GM12878 (cell line): ENCODE measurements around the gene TOM1L2.

Source experiments
- CBX5 ChIP-seq: sonication (generic); IDR thresholded peaks from 2 replicates; pipeline ENCODE4 v1.6.1; 2016; ENCODE audit warnings: low read depth, moderate library complexity, mild to moderate bottlenecking, inconsistent platforms
- CHD2 ChIP-seq: IDR thresholded peaks from 2 replicates; pipeline ENCODE4 v1.6.1; 2011; ENCODE audit warnings: low read depth, low read length, improper control_type of control experiment, borderline replicate concordance
- CHD4 ChIP-seq: fragments of 200-600 bp; sonication (generic); IDR thresholded peaks from 2 replicates; pipeline ENCODE4 v1.6.1; 2016; ENCODE audit warnings: mild to moderate bottlenecking
- EP300 ChIP-seq, 2 experiments: fragments of 150-350 bp in 1 of 2; IDR thresholded peaks; 2 replicates each; pipeline ENCODE4 v1.6.1; 2011 to 2012; ENCODE audit warnings: low read depth in 2 of 2, low read length in 2 of 2, borderline replicate concordance in 1 of 2, improper control_type of control experiment in 1 of 2, inconsistent platforms in 1 of 2; ENCODE audit not compliant: control insufficient read depth in 1 of 2
- JUNB ChIP-seq: IDR thresholded peaks from 2 replicates; pipeline ENCODE4 v1.6.1; 2016; ENCODE audit warnings: antibody characterized with exemption, mild to moderate bottlenecking
- NBN ChIP-seq: fragments of 450-650 bp; IDR thresholded peaks from 2 replicates; pipeline ENCODE4 v1.6.1; 2016
- POLR2AphosphoS5 ChIP-seq: IDR thresholded peaks from 2 replicates; pipeline ENCODE4 v1.6.1; 2011; ENCODE audit warnings: mild to moderate bottlenecking, low read length, inconsistent platforms
- SIN3A ChIP-seq: IDR thresholded peaks from 2 replicates; pipeline ENCODE4 v1.6.1; 2012; ENCODE audit warnings: low read depth, low read length, improper control_type of control experiment
- SIX5 ChIP-seq: IDR thresholded peaks from 2 replicates; pipeline ENCODE4 v1.6.1; 2011; ENCODE audit warnings: mild to moderate bottlenecking, low read depth, low read length, moderate library complexity; ENCODE audit not compliant: severe bottlenecking
- SRF ChIP-seq, 2 experiments: IDR thresholded peaks; 2 replicates each; pipeline ENCODE4 v1.6.1; 2011; ENCODE audit warnings: low read depth in 2 of 2, low read length in 2 of 2, mild to moderate bottlenecking in 1 of 2, moderate library complexity in 1 of 2
- ZNF274 ChIP-seq: IDR thresholded peaks from one replicate; pipeline ENCODE4 v1.8.0; 2011; ENCODE audit not compliant: insufficient read length, insufficient read depth
- ZZZ3 ChIP-seq: IDR thresholded peaks from 2 replicates; pipeline ENCODE4 v1.6.1; 2011; ENCODE audit warnings: low read depth; ENCODE audit not compliant: control insufficient read depth, insufficient read length
- TF ChIP-seq, protein P1 (sequence below), 3 experiments: IDR thresholded peaks in 2 of 3; conservative IDR thresholded peaks in 1 of 3; 2 replicates each; pipeline ENCODE4 v1.5.1; 2011; ENCODE audit warnings: low read depth in 3 of 3, low read length in 3 of 3, mild to moderate bottlenecking in 3 of 3, control low read depth in 2 of 3, moderate library complexity in 2 of 3, inconsistent platforms in 1 of 3, mixed read lengths in 1 of 3; ENCODE audit not compliant: control insufficient read depth in 2 of 3, insufficient read depth in 1 of 3; ENCODE audit errors: extremely low read depth in 1 of 3
- TF ChIP-seq, protein P2 (sequence below): IDR thresholded peaks from 2 replicates; pipeline ENCODE4 v1.6.1; 2011; ENCODE audit warnings: low read depth, low read length, improper control_type of control experiment, borderline replicate concordance

DNA sequence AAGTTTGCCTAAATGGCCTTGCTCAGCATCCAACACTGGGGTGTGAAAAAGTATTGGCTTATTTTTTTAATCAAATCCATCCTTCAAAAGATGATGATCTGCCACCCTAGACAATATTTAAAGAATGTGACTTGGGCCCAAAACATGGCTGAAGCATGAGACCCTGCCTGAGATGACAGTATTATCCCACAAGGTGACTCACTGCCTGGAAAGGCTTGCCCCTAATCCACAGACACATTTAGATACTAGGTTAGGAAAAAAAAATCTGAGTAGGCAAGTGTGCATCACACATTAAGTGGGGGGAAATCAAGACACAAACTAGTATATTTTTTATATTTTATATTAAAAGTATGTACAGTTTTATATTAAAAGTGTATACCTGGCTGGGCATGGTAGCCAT lies 38.4 kb downstream of the TOM1L2 start:
- TF ChIP-seq EP300 (IDR thresholded peaks at IDR 0.05; ENCODE audit: borderline replicate concordance in 1 of 2, control insufficient read depth in 1 of 2, low read depth in 2 of 2, low read length in 2 of 2) (no peak), POLR2AphosphoS5 (no peak), CBX5 (no peak), SRF (IDR thresholded peaks at IDR 0.05; ENCODE audit: low read depth in 2 of 2, low read length in 2 of 2) (no peak), CHD4 (no peak), CHD2 (no peak), SIX5 (no peak), ZNF274 (no peak), NBN (no peak), SIN3A (no peak), JUNB (no peak), ZZZ3 (no peak)
- TF ChIP-seq, protein P1, sequence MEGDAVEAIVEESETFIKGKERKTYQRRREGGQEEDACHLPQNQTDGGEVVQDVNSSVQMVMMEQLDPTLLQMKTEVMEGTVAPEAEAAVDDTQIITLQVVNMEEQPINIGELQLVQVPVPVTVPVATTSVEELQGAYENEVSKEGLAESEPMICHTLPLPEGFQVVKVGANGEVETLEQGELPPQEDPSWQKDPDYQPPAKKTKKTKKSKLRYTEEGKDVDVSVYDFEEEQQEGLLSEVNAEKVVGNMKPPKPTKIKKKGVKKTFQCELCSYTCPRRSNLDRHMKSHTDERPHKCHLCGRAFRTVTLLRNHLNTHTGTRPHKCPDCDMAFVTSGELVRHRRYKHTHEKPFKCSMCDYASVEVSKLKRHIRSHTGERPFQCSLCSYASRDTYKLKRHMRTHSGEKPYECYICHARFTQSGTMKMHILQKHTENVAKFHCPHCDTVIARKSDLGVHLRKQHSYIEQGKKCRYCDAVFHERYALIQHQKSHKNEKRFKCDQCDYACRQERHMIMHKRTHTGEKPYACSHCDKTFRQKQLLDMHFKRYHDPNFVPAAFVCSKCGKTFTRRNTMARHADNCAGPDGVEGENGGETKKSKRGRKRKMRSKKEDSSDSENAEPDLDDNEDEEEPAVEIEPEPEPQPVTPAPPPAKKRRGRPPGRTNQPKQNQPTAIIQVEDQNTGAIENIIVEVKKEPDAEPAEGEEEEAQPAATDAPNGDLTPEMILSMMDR (IDR thresholded peaks at IDR 0.05 in 2 of 3, conservative IDR thresholded peaks at IDR 0.05 in 1 of 3; ENCODE audit: control insufficient read depth in 2 of 3, extremely low read depth in 1 of 3, insufficient read depth in 1 of 3, low read depth in 3 of 3, low read length in 3 of 3): no peak
- TF ChIP-seq, protein P2, sequence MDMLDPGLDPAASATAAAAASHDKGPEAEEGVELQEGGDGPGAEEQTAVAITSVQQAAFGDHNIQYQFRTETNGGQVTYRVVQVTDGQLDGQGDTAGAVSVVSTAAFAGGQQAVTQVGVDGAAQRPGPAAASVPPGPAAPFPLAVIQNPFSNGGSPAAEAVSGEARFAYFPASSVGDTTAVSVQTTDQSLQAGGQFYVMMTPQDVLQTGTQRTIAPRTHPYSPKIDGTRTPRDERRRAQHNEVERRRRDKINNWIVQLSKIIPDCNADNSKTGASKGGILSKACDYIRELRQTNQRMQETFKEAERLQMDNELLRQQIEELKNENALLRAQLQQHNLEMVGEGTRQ: no peak
